Measurements from ENCODE around the gene SLC25A1.

The SLC25A1 gene

GRCh38 chr22:19181786-19182471, 3.4 kb upstream of the SLC25A1 start:
- DNase-seq (ENCODE audit: low read depth, low spot score) = no peak

- DNase-seq (ENCODE audit: low read depth, low spot score) = no peak
Observed at GRCh38 chr22:19180740-19181410, 2.3 kb upstream of the SLC25A1 start.

- no peak for DNase-seq (ENCODE audit: low read depth, low spot score)
Observed at GRCh38 chr22:19180234-19180633, 1.7 kb upstream of the SLC25A1 start.

- peak; percentile 73 for DNase-seq (ENCODE audit: low read depth, low spot score)
Observed at GRCh38 chr22:19179497-19180048, 1.0 kb upstream of the SLC25A1 start.

GRCh38 chr22:19178065-19178656, 375 bp downstream of the SLC25A1 start:
- DNase-seq (ENCODE audit: low read depth, low spot score) = no peak

GRCh38 chr22:19177164-19178064, 1.1 kb downstream of the SLC25A1 start:
- no peak for DNase-seq (ENCODE audit: low read depth, low spot score)

- no peak for DNase-seq (ENCODE audit: low read depth, low spot score)
Observed at GRCh38 chr22:19176732-19177131, 1.8 kb downstream of the SLC25A1 start.

GRCh38 chr22:19176175-19176643, 2.3 kb downstream of the SLC25A1 start:
- DNase-seq (ENCODE audit: low read depth, low spot score) = no peak

- DNase-seq (ENCODE audit: low read depth, low spot score) = no peak
Observed at GRCh38 chr22:19175602-19176174, 2.8 kb downstream of the SLC25A1 start.

GRCh38 chr22:19175026-19175601, 3.4 kb downstream of the SLC25A1 start:
- DNase-seq (ENCODE audit: low read depth, low spot score) = no peak

- DNase-seq (ENCODE audit: low read depth, low spot score) = peak; percentile 31
Observed at GRCh38 chr22:19174106-19175025, 4.2 kb downstream of the SLC25A1 start.

GRCh38 chr22:19173047-19174035, 5.2 kb downstream of the SLC25A1 start:
- no peak for DNase-seq (ENCODE audit: low read depth, low spot score)

- DNase-seq (ENCODE audit: low read depth, low spot score) = no peak
Observed at GRCh38 chr22:19172213-19173046, 6.1 kb downstream of the SLC25A1 start.

- DNase-seq (ENCODE audit: low read depth, low spot score) = no peak
Observed at GRCh38 chr22:19169947-19170318, 8.6 kb downstream of the SLC25A1 start.

GRCh38 chr22:19169002-19169946, 9.3 kb downstream of the SLC25A1 start:
- DNase-seq (ENCODE audit: low read depth, low spot score) = no peak

GRCh38 chr22:19168088-19168890, 10.2 kb downstream of the SLC25A1 start:
- no peak for DNase-seq (ENCODE audit: low read depth, low spot score)
